ENCODE data around the gene ROR1. TPM values are rescaled to one million over a fixed set of nuclear protein-coding genes. Genes with fewer than 3 reads are reported as not detected.

The ROR1 gene
- total and polyA plus RNA-seq, 2 of the 4 experiments (the other 2 are of a cell fraction) = 4.4 to 10.0 TPM

DNA sequence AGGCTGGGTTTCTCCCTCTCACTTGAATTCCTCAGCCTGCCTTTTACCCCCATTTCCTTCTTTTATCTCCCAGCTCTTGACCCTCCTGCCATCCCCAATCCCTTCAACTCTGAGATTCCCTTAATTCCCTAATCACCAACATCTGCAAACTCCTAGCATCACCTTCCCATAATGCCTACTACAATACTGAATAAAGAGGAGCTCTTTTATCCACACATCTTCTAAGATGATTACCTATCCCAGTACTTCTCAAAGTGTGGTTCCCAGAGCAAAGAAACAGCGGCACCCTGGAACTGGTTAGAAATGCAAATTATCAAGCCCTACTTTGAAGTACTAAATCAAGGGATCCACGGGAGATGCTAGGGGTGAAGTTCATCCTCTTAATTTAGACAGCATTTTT is 408.4 kb downstream of the ROR1 start:
- no peak overlapping the region for H3K14ac ChIP-seq (replicated peaks; ENCODE audit: low read depth, low read length)
- dilution Hi-C loops (cut with HindIII; ENCODE audit: low sequenced_read_pairs, unreplicated experiment) (no loop called here), intact Hi-C loops (cut with micrococcal nuclease) (no loop called here), in situ Hi-C loops (cut with MboI; ENCODE audit: low sequenced_read_pairs) (no loop called here)
- no peak overlapping the region for H3K4ac ChIP-seq (ENCODE audit: low read depth, low read length)
- H2BK5ac ChIP-seq (ENCODE audit: low read depth, low read length, poor library complexity, severe bottlenecking) = no peak overlapping the region
- no TSS peak for BruUV-seq (replicated peaks)
- no peak for ATAC-seq (ENCODE audit: low read depth)
- H4K5ac ChIP-seq (ENCODE audit: low read depth, low read length) = no peak overlapping the region
- H2AK5ac ChIP-seq (ENCODE audit: low read depth, low read length) = no peak overlapping the region
- CTCF ChIA-PET = no interaction called here
- H3K27ac ChIP-seq (ENCODE audit: insufficient read depth, low read length) = no peak overlapping the region
- POLR2A ChIA-PET (ENCODE audit: unreplicated experiment) = no interaction called here
- no peak overlapping the region for H2AFZ ChIP-seq (replicated peaks; ENCODE audit: low read length, poor library complexity)
- no peak overlapping the region for H4K91ac ChIP-seq (ENCODE audit: insufficient read depth, low read depth, low read length)
- no peak overlapping the region for H3K9ac ChIP-seq (ENCODE audit: low read depth, low read length)
- H3K4me3 ChIP-seq (ENCODE audit: insufficient read depth, low read depth, low read length) = no peak overlapping the region
- no peak overlapping the region for H3K4me2 ChIP-seq (ENCODE audit: low read depth, low read length)
- H3K18ac ChIP-seq (ENCODE audit: low read depth, low read length) = no peak overlapping the region
- H2BK20ac ChIP-seq (ENCODE audit: low read depth, low read length) = no peak overlapping the region
- H2BK120ac ChIP-seq (ENCODE audit: low read depth, low read length) = 0 out of 2 replicates have a peak overlapping the region, but pooled peaks have one; percentile 13
- no peaks in the 10 kb centered on the region; the same call in 1 of the 2 replicates for H3K9me1 ChIP-seq (ENCODE audit: insufficient read depth, low read length)
- no peak overlapping the region for H2AK9ac ChIP-seq (replicated peaks; ENCODE audit: low read depth, low read length, poor library complexity)
- no peaks in the 10 kb centered on the region for H3K27me3 ChIP-seq (ENCODE audit: control insufficient read depth, insufficient read depth, low read length)
- no peak overlapping the region for H4K8ac ChIP-seq (ENCODE audit: low read depth in 2 of 2, low read length in 2 of 2)
- no peak for TF ChIP-seq CHD1 (IDR thresholded peaks at IDR 0.05; ENCODE audit: low read depth, low read length)
- TF ChIP-seq NFE2L2 (IDR thresholded peaks at IDR 0.05; ENCODE audit: low read depth, low read length) = no peak
- TF ChIP-seq, protein P1, sequence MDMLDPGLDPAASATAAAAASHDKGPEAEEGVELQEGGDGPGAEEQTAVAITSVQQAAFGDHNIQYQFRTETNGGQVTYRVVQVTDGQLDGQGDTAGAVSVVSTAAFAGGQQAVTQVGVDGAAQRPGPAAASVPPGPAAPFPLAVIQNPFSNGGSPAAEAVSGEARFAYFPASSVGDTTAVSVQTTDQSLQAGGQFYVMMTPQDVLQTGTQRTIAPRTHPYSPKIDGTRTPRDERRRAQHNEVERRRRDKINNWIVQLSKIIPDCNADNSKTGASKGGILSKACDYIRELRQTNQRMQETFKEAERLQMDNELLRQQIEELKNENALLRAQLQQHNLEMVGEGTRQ (IDR thresholded peaks at IDR 0.05; ENCODE audit: low read depth, low read length) = no peak
- no peak for TF ChIP-seq BHLHE40 (IDR thresholded peaks at IDR 0.05; ENCODE audit: low read depth, low read length)
- no peak for TF ChIP-seq FOS (IDR thresholded peaks at IDR 0.05; ENCODE audit: low read depth, low read length)
- TF ChIP-seq SMC3 (IDR thresholded peaks at IDR 0.05; ENCODE audit: low read depth, low read length) = no peak
- TF ChIP-seq MAFK (IDR thresholded peaks at IDR 0.05; ENCODE audit: low read depth, low read length) = no peak
- TF ChIP-seq CEBPB (IDR thresholded peaks at IDR 0.05; ENCODE audit: low read depth, low read length) = no peak
- TF ChIP-seq, protein P2, sequence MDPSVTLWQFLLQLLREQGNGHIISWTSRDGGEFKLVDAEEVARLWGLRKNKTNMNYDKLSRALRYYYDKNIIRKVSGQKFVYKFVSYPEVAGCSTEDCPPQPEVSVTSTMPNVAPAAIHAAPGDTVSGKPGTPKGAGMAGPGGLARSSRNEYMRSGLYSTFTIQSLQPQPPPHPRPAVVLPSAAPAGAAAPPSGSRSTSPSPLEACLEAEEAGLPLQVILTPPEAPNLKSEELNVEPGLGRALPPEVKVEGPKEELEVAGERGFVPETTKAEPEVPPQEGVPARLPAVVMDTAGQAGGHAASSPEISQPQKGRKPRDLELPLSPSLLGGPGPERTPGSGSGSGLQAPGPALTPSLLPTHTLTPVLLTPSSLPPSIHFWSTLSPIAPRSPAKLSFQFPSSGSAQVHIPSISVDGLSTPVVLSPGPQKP (IDR thresholded peaks at IDR 0.05; ENCODE audit: borderline replicate concordance, low read depth, low read length) = no peak
- TF ChIP-seq, protein P3, sequence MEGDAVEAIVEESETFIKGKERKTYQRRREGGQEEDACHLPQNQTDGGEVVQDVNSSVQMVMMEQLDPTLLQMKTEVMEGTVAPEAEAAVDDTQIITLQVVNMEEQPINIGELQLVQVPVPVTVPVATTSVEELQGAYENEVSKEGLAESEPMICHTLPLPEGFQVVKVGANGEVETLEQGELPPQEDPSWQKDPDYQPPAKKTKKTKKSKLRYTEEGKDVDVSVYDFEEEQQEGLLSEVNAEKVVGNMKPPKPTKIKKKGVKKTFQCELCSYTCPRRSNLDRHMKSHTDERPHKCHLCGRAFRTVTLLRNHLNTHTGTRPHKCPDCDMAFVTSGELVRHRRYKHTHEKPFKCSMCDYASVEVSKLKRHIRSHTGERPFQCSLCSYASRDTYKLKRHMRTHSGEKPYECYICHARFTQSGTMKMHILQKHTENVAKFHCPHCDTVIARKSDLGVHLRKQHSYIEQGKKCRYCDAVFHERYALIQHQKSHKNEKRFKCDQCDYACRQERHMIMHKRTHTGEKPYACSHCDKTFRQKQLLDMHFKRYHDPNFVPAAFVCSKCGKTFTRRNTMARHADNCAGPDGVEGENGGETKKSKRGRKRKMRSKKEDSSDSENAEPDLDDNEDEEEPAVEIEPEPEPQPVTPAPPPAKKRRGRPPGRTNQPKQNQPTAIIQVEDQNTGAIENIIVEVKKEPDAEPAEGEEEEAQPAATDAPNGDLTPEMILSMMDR (conservative IDR thresholded peaks at IDR 0.05; ENCODE audit: low read depth, low read length) = no peak
- TF ChIP-seq RAD21 (IDR thresholded peaks at IDR 0.05; ENCODE audit: low read length) = no peak
- H3K23ac ChIP-seq (ENCODE audit: low read depth, low read length) = no peak overlapping the region
- H3K79me1 ChIP-seq (ENCODE audit: low read depth in 1 of 2, low read length in 2 of 2) = no peaks in the 10 kb centered on the region
- no peak overlapping the region for H2BK15ac ChIP-seq (ENCODE audit: low read depth, low read length)
- no peak for DNase-seq
- H4K20me1 ChIP-seq (ENCODE audit: insufficient read depth, low read length) = 0 out of 2 replicates have a peak, but pooled peaks cover 4% of the 10 kb centered on the region
- WGBS, 2 experiments (ENCODE audit: extremely low coverage in 2 of 2, insufficient read length in 1 of 2) = no CpG with 5 or more reads among the region's 2 CpGs
- H3K56ac ChIP-seq (ENCODE audit: extremely low read depth, insufficient read depth, low read length) = no peak overlapping the region
- no peaks in the 10 kb centered on the region for H3K9me3 ChIP-seq (ENCODE audit: control insufficient read depth, insufficient read depth, low read length)
- H3K4me1 ChIP-seq (ENCODE audit: control insufficient read depth, insufficient read depth, low read length) = peaks cover 6% of the 10 kb centered on the region
- peaks cover 11% of the 10 kb centered on the region for H3K36me3 ChIP-seq (ENCODE audit: control insufficient read depth, insufficient read depth, low read length)
